Cardiac muscle cell (in vitro differentiated cells and primary cell): ENCODE results near the gene SERPING1. TPM values are rescaled to one million over a fixed set of nuclear protein-coding genes. Genes with fewer than 3 reads are reported as not detected.

ENCODE experiments used
- DNase-seq, 2 donors: peaks; one replicate each; pipeline versions ENCODE4 v3.0.0 to v3.0.0-alpha.2; 2010 to 2017; ENCODE audit warnings: low read depth in 1 of 2, low spot score in 1 of 2
- H3K27ac ChIP-seq: fragments of 200-600 bp; sonication (generic); 2 replicates; pipeline ENCODE4 v1.5.1; 2016
- H3K27me3 ChIP-seq: fragments of 200-600 bp; sonication (generic); 2 replicates; pipeline ENCODE4 v1.6.0; 2016; ENCODE audit warnings: control low read depth
- H3K36me3 ChIP-seq: fragments of 200-600 bp; sonication (generic); 2 replicates; pipeline ENCODE4 v1.5.1; 2016; ENCODE audit warnings: control low read depth
- H3K4me1 ChIP-seq: fragments of 200-600 bp; sonication (generic); 2 replicates; pipeline ENCODE4 v1.8.1; 2017; ENCODE audit warnings: low read depth, mild to moderate bottlenecking, mixed run types
- H3K4me3 ChIP-seq: fragments of 200-600 bp; sonication (generic); 2 replicates; pipeline ENCODE4 v1.5.1; 2016; ENCODE audit warnings: mild to moderate bottlenecking
- H3K9me3 ChIP-seq: fragments of 200-600 bp; sonication (generic); 2 replicates; pipeline ENCODE4 v1.5.1; 2017; ENCODE audit warnings: low read depth, mild to moderate bottlenecking, control low read depth
- polyA plus RNA-seq: library from polyadenylated mRNA; unstranded; fragments of >200 nt; fragmentation: Nextera tagmentation; extraction: Ambion mirVana; gene quantifications from 2 replicates; pipeline ENCODE4 v1.2.1, GENCODE V29; 2016
- total RNA-seq: library from RNA; depleted of rRNA; stranded (reverse); fragments of >200 nt; gene quantifications from 2 replicates; pipeline ENCODE4 v1.2.3, GENCODE V29; 2016
- TF ChIP-seq, protein P1 (sequence below): IDR thresholded peaks from 2 replicates; pipeline ENCODE4 v1.5.1; 2012; ENCODE audit warnings: low read depth, mild to moderate bottlenecking, low read length

The SERPING1 gene
- total and polyA plus RNA-seq, 2 experiments from 2014 or later, result 51.9 to 80.7 TPM

DNA sequence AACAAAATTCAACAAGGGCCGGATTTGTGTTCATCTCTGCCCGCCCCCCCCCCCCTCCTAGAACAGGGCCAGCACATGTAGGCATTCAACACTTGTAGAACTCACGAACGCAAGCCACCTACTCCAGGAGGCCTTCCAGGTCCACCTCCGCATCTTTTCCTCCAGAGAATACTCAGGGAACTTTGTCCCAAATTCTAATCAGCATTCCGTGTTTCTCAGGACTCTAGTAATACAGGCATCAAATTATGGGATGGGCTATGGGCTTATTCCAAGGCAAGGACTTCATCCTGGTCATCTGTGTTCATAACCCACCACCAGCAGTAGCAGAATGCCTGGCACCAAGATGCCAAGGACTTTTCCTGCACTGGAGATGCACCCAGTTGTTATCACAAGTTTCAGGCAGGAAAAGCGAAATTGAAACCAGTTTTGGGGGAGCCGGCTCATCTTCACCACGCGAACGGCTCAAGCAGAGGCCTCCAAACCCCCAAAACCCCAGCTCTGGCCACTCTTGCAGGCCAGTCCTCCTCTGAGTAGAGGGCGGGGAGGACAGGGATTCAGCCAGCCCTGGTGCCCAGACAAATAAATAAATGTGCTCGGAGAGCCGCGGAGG is 30.5 kb upstream of the SERPING1 start:
- Histone ChIP-seq H3K9me3 (no peaks in the 10 kb centered on the region), H3K4me1 (peaks cover 6% of the 10 kb centered on the region), H3K27ac (peak overlapping the region; percentile 82), H3K36me3 (no peaks in the 10 kb centered on the region), H3K4me3 (peak overlapping the region; percentile 87), H3K27me3 (no peaks in the 10 kb centered on the region)
- peak in 1 of 2 donors; percentile 10 for DNase-seq
- TF ChIP-seq, protein P1, sequence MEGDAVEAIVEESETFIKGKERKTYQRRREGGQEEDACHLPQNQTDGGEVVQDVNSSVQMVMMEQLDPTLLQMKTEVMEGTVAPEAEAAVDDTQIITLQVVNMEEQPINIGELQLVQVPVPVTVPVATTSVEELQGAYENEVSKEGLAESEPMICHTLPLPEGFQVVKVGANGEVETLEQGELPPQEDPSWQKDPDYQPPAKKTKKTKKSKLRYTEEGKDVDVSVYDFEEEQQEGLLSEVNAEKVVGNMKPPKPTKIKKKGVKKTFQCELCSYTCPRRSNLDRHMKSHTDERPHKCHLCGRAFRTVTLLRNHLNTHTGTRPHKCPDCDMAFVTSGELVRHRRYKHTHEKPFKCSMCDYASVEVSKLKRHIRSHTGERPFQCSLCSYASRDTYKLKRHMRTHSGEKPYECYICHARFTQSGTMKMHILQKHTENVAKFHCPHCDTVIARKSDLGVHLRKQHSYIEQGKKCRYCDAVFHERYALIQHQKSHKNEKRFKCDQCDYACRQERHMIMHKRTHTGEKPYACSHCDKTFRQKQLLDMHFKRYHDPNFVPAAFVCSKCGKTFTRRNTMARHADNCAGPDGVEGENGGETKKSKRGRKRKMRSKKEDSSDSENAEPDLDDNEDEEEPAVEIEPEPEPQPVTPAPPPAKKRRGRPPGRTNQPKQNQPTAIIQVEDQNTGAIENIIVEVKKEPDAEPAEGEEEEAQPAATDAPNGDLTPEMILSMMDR, result no peak

DNA sequence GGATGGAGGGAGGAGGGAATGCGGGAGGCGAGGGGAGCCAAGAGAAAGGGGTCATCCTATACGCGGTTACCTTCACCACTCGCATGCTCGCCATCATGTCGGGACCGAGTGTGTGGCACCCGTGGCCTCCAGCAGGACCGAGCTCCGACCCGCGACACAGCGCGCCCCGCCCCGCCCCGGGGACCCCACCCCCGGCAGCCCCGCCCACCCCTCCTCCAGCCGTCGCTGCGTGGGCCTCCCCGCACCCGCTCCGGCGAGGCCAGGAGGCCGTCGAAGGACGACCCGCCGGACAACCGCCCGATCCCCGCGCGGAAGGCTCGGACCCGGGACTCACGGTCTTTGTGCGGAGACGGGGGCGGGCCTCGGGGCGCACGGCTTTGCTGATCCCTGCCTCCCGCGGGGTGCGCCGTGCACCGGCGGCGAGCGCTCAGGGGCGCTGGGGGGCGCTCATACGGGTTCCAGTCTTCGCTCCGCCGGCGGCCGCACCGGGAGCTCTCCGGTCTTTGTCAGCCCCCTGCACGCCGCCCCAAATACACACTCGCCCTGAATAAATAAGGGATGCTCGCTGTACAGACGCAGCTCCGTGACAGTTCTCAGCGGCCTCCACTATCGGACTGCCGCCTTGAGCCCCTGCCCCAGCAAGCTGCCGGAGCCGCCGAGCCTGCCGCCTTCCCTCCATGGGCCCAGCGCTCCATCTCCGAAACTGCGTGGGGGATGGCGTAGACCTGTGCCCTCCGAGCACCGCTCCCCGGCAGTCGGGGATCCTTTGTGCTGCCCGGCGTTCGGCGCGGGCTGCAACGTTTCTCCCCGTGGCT is 29.8 kb upstream of the SERPING1 start, which contains the start of gene UBE2L6:
TSS of gene UBE2L6 (minus strand) at position 158 of the 815 bp plus-strand sequence. CDS start at position 97, 61 bp downstream.
- peak within 1 kb of the TSS; percentile 87 for H3K4me3 ChIP-seq
- H3K27me3 ChIP-seq, result no peaks in the 10 kb centered on the region
- TF ChIP-seq, protein P1, result no peak
- H3K9me3 ChIP-seq, result no peaks in the 10 kb centered on the region
- H3K36me3 ChIP-seq, result no peaks in the 10 kb centered on the region
- peak; percentile 47 to 88 for DNase-seq
- peak within 1 kb of the TSS; percentile 82 for H3K27ac ChIP-seq
- H3K4me1 ChIP-seq, result peaks cover 3% of the 10 kb centered on the region

DNA sequence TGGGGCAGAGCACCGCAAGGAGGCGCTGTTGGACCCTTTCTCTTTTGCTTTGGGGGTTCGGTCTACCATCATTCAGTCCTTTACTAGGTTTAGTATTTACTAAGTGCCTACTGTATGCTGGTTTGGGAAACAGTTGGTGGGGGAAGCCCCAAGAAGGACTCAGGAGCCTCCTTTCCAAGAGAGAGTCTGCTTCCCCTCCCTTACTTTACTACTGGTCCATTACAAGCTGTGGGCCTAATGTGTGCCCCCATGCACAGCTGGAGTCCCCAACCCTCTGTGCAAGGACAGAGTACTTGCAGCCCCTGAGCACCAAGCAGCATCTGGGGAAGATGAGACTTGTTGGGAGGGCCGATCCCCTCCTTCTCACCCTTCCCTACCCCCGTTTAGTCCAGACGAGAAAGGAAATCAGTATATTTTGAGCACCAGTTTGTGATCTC is 29.1 kb upstream of the SERPING1 start:
- Histone ChIP-seq H3K4me3 (peak overlapping the region; percentile 87), H3K4me1 (peaks cover 3% of the 10 kb centered on the region), H3K27ac (peak overlapping the region; percentile 82), H3K27me3 (no peaks in the 10 kb centered on the region), H3K36me3 (no peaks in the 10 kb centered on the region), H3K9me3 (no peaks in the 10 kb centered on the region)
- TF ChIP-seq, protein P1, result peak; percentile 97
- peak in 1 of 2 donors; percentile 82 for DNase-seq

DNA sequence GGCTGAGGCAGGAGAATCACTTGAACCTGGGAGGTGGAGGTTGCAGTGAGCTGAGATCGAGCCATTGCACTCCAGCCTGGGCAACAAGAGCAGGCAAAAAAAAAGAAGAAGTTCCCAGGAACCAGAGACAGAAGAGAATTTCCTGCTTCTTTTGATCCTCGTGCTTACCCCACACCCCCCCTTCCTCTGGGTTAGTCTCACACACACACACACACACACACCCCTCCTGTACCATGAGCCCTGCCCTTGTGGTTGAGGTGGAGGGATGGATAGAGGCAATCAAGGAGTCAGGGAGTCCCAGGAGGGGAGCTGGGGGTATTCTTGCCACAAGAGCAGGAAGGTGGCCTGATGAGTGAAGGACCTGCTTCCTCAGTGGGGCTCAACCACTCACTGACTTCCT is 25.9 kb upstream of the SERPING1 start:
- TF ChIP-seq, protein P1, result no peak
- Histone ChIP-seq H3K4me1 (no peaks in the 10 kb centered on the region), H3K27ac (no peak overlapping the region), H3K36me3 (no peaks in the 10 kb centered on the region), H3K4me3 (no peak overlapping the region), H3K27me3 (no peaks in the 10 kb centered on the region), H3K9me3 (no peaks in the 10 kb centered on the region)
- DNase-seq, result no peak

DNA sequence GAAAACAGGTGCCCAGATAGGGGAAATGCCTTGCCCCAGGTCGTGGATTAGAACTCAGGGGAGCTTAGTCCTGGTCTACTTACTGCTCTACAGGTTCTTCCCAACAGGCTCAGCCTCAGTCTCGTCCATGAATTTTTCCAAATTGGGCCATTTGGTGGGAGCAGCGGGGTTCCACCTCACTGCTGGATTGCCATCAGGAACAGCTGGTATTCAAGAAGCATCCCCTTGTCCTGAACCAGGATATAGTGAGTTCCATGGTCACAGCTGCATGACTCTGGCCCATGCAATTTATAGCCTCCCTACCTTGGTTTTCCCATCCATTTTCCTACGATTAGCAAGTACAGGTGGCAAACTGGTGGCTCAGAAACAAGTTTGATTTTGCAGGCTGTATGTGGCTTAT is 23.4 kb upstream of the SERPING1 start:
- TF ChIP-seq, protein P1, result no peak

More for the DNA sequence above, 23.4 kb upstream of the SERPING1 start:
- Histone ChIP-seq H3K27me3 (no peaks in the 10 kb centered on the region), H3K4me3 (no peak overlapping the region), H3K9me3 (no peaks in the 10 kb centered on the region), H3K27ac (no peak overlapping the region), H3K4me1 (no peaks in the 10 kb centered on the region), H3K36me3 (no peaks in the 10 kb centered on the region)
- DNase-seq, result no peak
